B cell (primary cell): ENCODE data around the gene ARHGEF4. TPM values are rescaled to one million over a fixed set of nuclear protein-coding genes. Genes with fewer than 3 reads are reported as not detected.

Experiments
- ATAC-seq: fragments of 200-7000 bp; cut with Tn5 transposase; one replicate; pipeline ENCODE4 v1.10.0; 2021; ENCODE audit warnings: low read depth, mild to moderate bottlenecking, moderate number of reproducible peaks, moderate library complexity
- CTCF ChIA-PET: fragments of 350-600 bp; sonication (Branson Sonifier 250); formaldehyde crosslinking; loops from one replicate; lab custom pipeline; 2021; ENCODE audit warnings: antibody characterized with exemption, inconsistent platforms; lab: Charles Lee
- POLR2A ChIA-PET: fragments of 350-600 bp; sonication (Branson Sonifier 250); formaldehyde crosslinking; loops from one replicate; lab custom pipeline; 2021; ENCODE audit warnings: antibody characterized with exemption; lab: Charles Lee
- DNase-seq: peaks from one replicate; pipeline ENCODE4 v3.0.0; 2013
- H2AFZ ChIP-seq: 2 replicates; pipeline ENCODE4 v1.6.1; 2012; ENCODE audit warnings: mild to moderate bottlenecking, low read depth, low read length; ENCODE audit not compliant: insufficient read depth, poor library complexity, severe bottlenecking
- H3K27ac ChIP-seq, 2 donors: 1 replicate in 1 of 2; 2 replicates in 1 of 2; pipeline ENCODE4 v1.5.1; 2012 to 2013; ENCODE audit warnings: low read length in 2 of 2, mild to moderate bottlenecking in 2 of 2, moderate library complexity in 1 of 2
- H3K27me3 ChIP-seq, 4 experiments: fragments of 200-600 bp in 1 of 4; sonication (generic) in 1 of 4; replicated peaks in 1 of 4; 1 replicate in 2 of 4; 2 replicates in 2 of 4; pipeline versions ENCODE4 v1.6.1 to v1.7.0; 2013 to 2016; ENCODE audit warnings: low read length in 3 of 4, mild to moderate bottlenecking in 2 of 4, mixed read lengths in 1 of 4, moderate library complexity in 1 of 4; ENCODE audit not compliant: insufficient read depth in 4 of 4, control insufficient read depth in 3 of 4; ENCODE audit errors: control extremely low read depth in 1 of 4
- H3K36me3 ChIP-seq, 2 experiments: replicated peaks in 1 of 2; 1 replicate in 1 of 2; 2 replicates in 1 of 2; pipeline versions ENCODE4 v1.6.1 to v1.7.1; 2013; ENCODE audit warnings: low read length in 1 of 2; ENCODE audit not compliant: insufficient read depth in 2 of 2, control insufficient read depth in 1 of 2; ENCODE audit errors: control extremely low read depth in 1 of 2, extremely low read depth in 1 of 2
- H3K4me1 ChIP-seq, 2 donors: fragments of 200-600 bp in 1 of 2; sonication (generic) in 1 of 2; 1 replicate in 1 of 2; 2 replicates in 1 of 2; pipeline versions ENCODE4 v1.5.1 to v1.6.1; 2013 to 2017; ENCODE audit warnings: low read length in 2 of 2; ENCODE audit not compliant: control insufficient read depth in 2 of 2, insufficient read depth in 2 of 2
- H3K4me2 ChIP-seq: replicated peaks from 2 replicates; pipeline ENCODE3; 2012; ENCODE audit warnings: mild to moderate bottlenecking, low read depth, low read length; ENCODE audit not compliant: poor library complexity, severe bottlenecking
- H3K4me3 ChIP-seq, 5 experiments: fragments of 200-600 bp in 1 of 5; sonication (generic) in 1 of 5; 1 replicate in 3 of 5; 2 replicates in 2 of 5; pipeline versions ENCODE4 v1.5.1 to v1.7.0; 2011 to 2016; ENCODE audit warnings: low read length in 4 of 5, mild to moderate bottlenecking in 4 of 5, low read depth in 2 of 5, control low read depth in 1 of 5, moderate library complexity in 1 of 5; ENCODE audit not compliant: insufficient read depth in 1 of 5; ENCODE audit errors: control extremely low read depth in 1 of 5, extremely low read depth in 1 of 5
- H3K79me2 ChIP-seq: fragments of 200-600 bp; sonication (generic); one replicate; pipeline ENCODE4 v1.6.0; 2016; ENCODE audit warnings: low read length; ENCODE audit not compliant: control insufficient read depth, insufficient read depth
- H3K9ac ChIP-seq: fragments of 200-600 bp; sonication (generic); 2 replicates; pipeline ENCODE4 v1.6.1; 2017; ENCODE audit warnings: mild to moderate bottlenecking, low read length, moderate library complexity
- H3K9me3 ChIP-seq, 3 donors: one replicate each; pipeline versions ENCODE4 v1.6.1 to v1.7.1; 2013; ENCODE audit warnings: low read length in 2 of 3; ENCODE audit not compliant: control insufficient read depth in 2 of 3, insufficient read depth in 1 of 3; ENCODE audit errors: control extremely low read depth in 1 of 3
- H4K20me1 ChIP-seq: 2 replicates; pipeline ENCODE4 v1.6.0; 2012; ENCODE audit warnings: mild to moderate bottlenecking, low read length; ENCODE audit not compliant: insufficient read depth, control insufficient read depth, poor library complexity, severe bottlenecking
- H3K27ac Mint-ChIP-seq: one replicate; pipeline ENCODE4 v1.8.0; 2021; ENCODE audit warnings: mixed read lengths
- H3K27me3 Mint-ChIP-seq: one replicate; pipeline ENCODE4 v1.8.0; 2021; ENCODE audit warnings: mixed read lengths
- H3K4me1 Mint-ChIP-seq: one replicate; pipeline ENCODE4 v1.8.0; 2021; ENCODE audit warnings: mixed read lengths
- H3K4me3 Mint-ChIP-seq: one replicate; pipeline ENCODE4 v1.8.0; 2021; ENCODE audit warnings: mixed read lengths
- H3K9me3 Mint-ChIP-seq: one replicate; pipeline ENCODE4 v1.8.0; 2022; ENCODE audit warnings: mixed read lengths; ENCODE audit not compliant: insufficient read depth
- EZH2 ChIP-seq: IDR thresholded peaks from 2 replicates; pipeline ENCODE4 v1.6.1; 2012; ENCODE audit warnings: borderline replicate concordance, low read depth, mild to moderate bottlenecking, moderate library complexity, low read length; ENCODE audit not compliant: insufficient read depth, poor library complexity, severe bottlenecking
- WGBS: methylation state at CpG from one replicate; pipeline ENCODE4 v1.1.5; 2013; ENCODE audit warnings: missing lambda C conversion rate; ENCODE audit not compliant: insufficient coverage; 5-methylcytosine and 5-hydroxymethylcytosine counted together
- intact Hi-C: fragments of 100-400 bp; cut with micrococcal nuclease; formaldehyde crosslinking; loops from one replicate; pipeline ENCODE4 v1.10.0; 2022
- polyA plus RNA-seq: library from polyadenylated mRNA; depleted of rRNA; stranded (reverse); fragments of >200 nt; gene quantifications from 2 replicates; pipeline ENCODE4 v1.2.3, GENCODE V29; 2012
- total RNA-seq, 2 donors: library from RNA; stranded (reverse); fragments of 120-200 nt in 1 of 2; gene quantifications; 1 replicate in 1 of 2; 2 replicates in 1 of 2; pipeline versions ENCODE4 v1.2.3 to v1.2.4, GENCODE V29; 2013 to 2022
- TF ChIP-seq, protein P1 (sequence below): fragments of 200-600 bp; IDR thresholded peaks from one replicate; pipeline ENCODE4 v1.8.0; 2022; ENCODE audit warnings: antibody characterized with exemption, mild to moderate bottlenecking

ARHGEF4 gene
- total and polyA plus RNA-seq, 2 donors (not counting 1 experiment from before 2014, with no cell fraction given) = 2.1 TPM; not detected in 1

DNA sequence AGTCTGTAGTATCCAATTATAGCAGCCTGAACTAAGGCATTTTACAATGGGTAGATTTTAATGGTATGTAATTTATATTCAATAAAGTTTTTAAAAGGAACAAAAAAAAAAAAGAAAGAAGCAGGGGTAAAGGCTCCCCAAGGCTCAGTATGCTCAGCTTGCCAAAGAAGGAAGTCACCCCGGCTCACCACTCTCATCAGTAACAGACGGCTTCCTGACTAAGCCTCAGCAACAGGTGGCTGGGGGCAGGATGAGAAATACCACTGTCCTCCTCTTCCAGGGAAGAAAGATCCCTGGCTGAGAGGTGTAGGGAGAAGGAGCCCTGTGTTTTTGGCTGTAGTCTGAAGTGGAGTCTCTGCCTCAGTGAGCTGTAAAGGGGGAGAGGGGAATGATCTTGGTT, 121.2 kb downstream of the ARHGEF4 start:
- H3K4me3 Mint-ChIP-seq = no peak overlapping the region
- Histone ChIP-seq H3K9me3 (peaks cover 3 to 9% (median 3%) of the 10 kb centered on the region in 3 donors), H3K27me3 (peaks cover 0 to 12% (median 0%) of the 10 kb centered on the region in 4 experiments), H3K4me1 (no peaks in the 10 kb centered on the region), H2AFZ (no peak overlapping the region), H3K4me2 (no peak overlapping the region), H4K20me1 (no peaks in the 10 kb centered on the region), H3K36me3 (no peaks in the 10 kb centered on the region), H3K4me3 (no peak overlapping the region), H3K9ac (no peak overlapping the region), H3K27ac (no peak overlapping the region), H3K79me2 (no peaks in the 10 kb centered on the region)
- no peak for ATAC-seq
- H3K9me3 Mint-ChIP-seq = peaks cover 12% of the 10 kb centered on the region
- intact Hi-C loops = no loop called here
- H3K27me3 Mint-ChIP-seq = peaks cover 26% of the 10 kb centered on the region
- no CpG with 5 or more reads among the region's 2 CpGs for WGBS
- no peak for TF ChIP-seq EZH2
- TF ChIP-seq, protein P1, sequence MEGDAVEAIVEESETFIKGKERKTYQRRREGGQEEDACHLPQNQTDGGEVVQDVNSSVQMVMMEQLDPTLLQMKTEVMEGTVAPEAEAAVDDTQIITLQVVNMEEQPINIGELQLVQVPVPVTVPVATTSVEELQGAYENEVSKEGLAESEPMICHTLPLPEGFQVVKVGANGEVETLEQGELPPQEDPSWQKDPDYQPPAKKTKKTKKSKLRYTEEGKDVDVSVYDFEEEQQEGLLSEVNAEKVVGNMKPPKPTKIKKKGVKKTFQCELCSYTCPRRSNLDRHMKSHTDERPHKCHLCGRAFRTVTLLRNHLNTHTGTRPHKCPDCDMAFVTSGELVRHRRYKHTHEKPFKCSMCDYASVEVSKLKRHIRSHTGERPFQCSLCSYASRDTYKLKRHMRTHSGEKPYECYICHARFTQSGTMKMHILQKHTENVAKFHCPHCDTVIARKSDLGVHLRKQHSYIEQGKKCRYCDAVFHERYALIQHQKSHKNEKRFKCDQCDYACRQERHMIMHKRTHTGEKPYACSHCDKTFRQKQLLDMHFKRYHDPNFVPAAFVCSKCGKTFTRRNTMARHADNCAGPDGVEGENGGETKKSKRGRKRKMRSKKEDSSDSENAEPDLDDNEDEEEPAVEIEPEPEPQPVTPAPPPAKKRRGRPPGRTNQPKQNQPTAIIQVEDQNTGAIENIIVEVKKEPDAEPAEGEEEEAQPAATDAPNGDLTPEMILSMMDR = no peak
- no peak for DNase-seq
- H3K27ac Mint-ChIP-seq = no peak overlapping the region
- H3K4me1 Mint-ChIP-seq = no peaks in the 10 kb centered on the region
- CTCF ChIA-PET = no interaction called here
- POLR2A ChIA-PET = interaction anchor here (0.7 kb wide), 1 partner anchor 134 kb away, joined by 3 read pairs; no protein-coding TSS in a partner anchor

DNA sequence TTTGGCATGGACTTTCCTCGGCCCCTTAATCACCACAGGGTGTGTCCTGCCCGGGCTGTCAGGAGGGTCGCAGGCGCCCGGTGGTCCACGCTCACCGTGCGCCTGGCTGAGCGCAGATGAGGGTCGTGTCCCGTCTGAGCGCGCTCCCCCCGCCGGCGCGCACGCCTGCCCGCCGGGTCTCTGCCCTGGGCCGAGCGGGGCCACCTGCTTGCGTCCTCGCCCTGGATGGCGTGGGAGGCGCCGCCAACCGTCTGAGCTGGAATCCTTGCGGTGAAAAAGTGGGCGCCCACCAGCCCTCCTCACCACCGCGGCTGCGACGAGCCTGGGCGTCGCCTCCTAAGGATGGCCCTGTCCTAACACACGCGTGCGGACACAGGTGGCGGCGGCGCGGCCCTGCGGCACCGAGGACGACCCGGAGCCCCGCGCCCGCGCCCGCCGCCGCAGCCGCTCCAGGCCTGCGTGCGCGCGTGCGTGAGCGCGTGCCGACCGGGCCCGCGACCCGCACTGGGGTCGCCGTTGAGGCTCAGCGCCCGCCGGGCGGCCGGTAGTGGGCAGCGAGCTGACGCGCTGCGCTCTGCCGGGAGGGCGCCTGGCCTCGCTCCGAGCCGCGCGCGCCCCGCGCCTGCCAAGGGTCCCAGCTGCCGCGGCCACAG, 126.6 kb downstream of the ARHGEF4 start:
- H3K79me2 ChIP-seq = no peaks in the 10 kb centered on the region
- H3K9ac ChIP-seq = no peak overlapping the region
- Mint-ChIP-seq H3K27ac (no peak overlapping the region), H3K9me3 (no peaks in the 10 kb centered on the region), H3K4me1 (peaks cover 6% of the 10 kb centered on the region), H3K4me3 (no peak overlapping the region), H3K27me3 (peaks cover 62% of the 10 kb centered on the region)
- H3K4me3 ChIP-seq = no peak overlapping the region
- no peak overlapping the region for H3K4me2 ChIP-seq
- no peaks in the 10 kb centered on the region for H4K20me1 ChIP-seq
- H3K9me3 ChIP-seq = no peaks in the 10 kb centered on the region
- POLR2A ChIA-PET = no interaction called here
- DNase-seq (no peak), ATAC-seq (no peak)
- no peak overlapping the region for H2AFZ ChIP-seq
- CTCF ChIA-PET = no interaction called here
- no peaks in the 10 kb centered on the region for H3K36me3 ChIP-seq
- no peak overlapping the region for H3K27ac ChIP-seq
- no peaks in the 10 kb centered on the region for H3K4me1 ChIP-seq
- TF ChIP-seq, protein P1 = no peak
- no peak for TF ChIP-seq EZH2
- WGBS = 8% methylated on average over 90 of the region's 90 CpGs
- peaks cover 0 to 41% (median 10%) of the 10 kb centered on the region in 4 experiments for H3K27me3 ChIP-seq
- intact Hi-C loops = no loop called here
